ENCODE measurements around the gene RPL35A.
"Not testable (repeated sequence)": the region's sequence is repeated elsewhere in the genome, so short reads cannot be mapped to it uniquely, and the experiment has no call there.

RPL35A gene

GRCh38 chr3:197921429-197922275 is 28.3 kb upstream of the RPL35A start:
- H3K4me3 ChIP-seq (ENCODE audit: low read length in 2 of 2); H3K36me3 ChIP-seq (ENCODE audit: control insufficient read depth in 2 of 2, insufficient read depth in 2 of 2, low read length in 2 of 2); H3K4me1 ChIP-seq (ENCODE audit: control insufficient read depth, insufficient read depth, low read length); H3K27me3 ChIP-seq (ENCODE audit: control insufficient read depth in 1 of 2, insufficient read depth in 2 of 2, low read length in 2 of 2); H3K9ac ChIP-seq (ENCODE audit: low read length in 2 of 2); H3K27ac ChIP-seq (ENCODE audit: low read length); H3K9me3 ChIP-seq (ENCODE audit: control insufficient read depth in 2 of 2, low read length in 2 of 2): not testable (repeated sequence)

GRCh38 chr3:197926418-197926817 is 23.6 kb upstream of the RPL35A start:
- Histone ChIP-seq H3K4me1 (ENCODE audit: control insufficient read depth, insufficient read depth, low read length) (no peaks in the 10 kb centered on the region), H3K36me3 (ENCODE audit: control insufficient read depth in 2 of 2, insufficient read depth in 2 of 2, low read length in 2 of 2) (peaks cover 0 to 4% of the 10 kb centered on the region in 2 donors), H3K27ac (ENCODE audit: low read length) (no peak overlapping the region), H3K9me3 (ENCODE audit: control insufficient read depth in 2 of 2, low read length in 2 of 2) (no peaks in the 10 kb centered on the region), H3K9ac (ENCODE audit: low read length in 2 of 2) (no peak overlapping the region), H3K27me3 (ENCODE audit: control insufficient read depth in 1 of 2, insufficient read depth in 2 of 2, low read length in 2 of 2) (no peaks in the 10 kb centered on the region), H3K4me3 (ENCODE audit: low read length in 2 of 2) (no peak overlapping the region)

DNA sequence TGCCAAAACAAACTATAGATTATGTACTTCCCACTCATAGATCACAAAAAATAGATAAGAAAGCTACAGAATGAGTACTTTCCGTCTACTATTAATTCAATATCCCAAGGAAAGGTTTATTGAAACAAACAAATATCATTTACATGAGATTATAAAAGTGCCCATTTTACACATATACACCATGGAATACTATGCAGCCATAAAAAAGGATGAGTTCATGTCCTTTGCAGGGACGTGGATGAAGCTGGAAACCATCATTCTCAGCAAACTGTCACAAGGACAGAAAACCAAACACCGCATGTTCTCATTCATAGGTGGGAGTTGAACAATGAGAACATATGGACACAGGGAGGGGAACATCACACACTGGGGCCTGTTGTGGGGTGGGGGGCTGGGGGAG is 22.4 kb upstream of the RPL35A start:
- not testable (repeated sequence) for H3K4me3 ChIP-seq (ENCODE audit: low read length in 2 of 2); H3K4me1 ChIP-seq (ENCODE audit: control insufficient read depth, insufficient read depth, low read length); H3K36me3 ChIP-seq (ENCODE audit: control insufficient read depth in 2 of 2, insufficient read depth in 2 of 2, low read length in 2 of 2); H3K9me3 ChIP-seq (ENCODE audit: control insufficient read depth in 2 of 2, low read length in 2 of 2); H3K9ac ChIP-seq (ENCODE audit: low read length in 2 of 2); H3K27me3 ChIP-seq (ENCODE audit: control insufficient read depth in 1 of 2, insufficient read depth in 2 of 2, low read length in 2 of 2); H3K27ac ChIP-seq (ENCODE audit: low read length)

GRCh38 chr3:197936819-197937384 is 13.1 kb upstream of the RPL35A start:
- Histone ChIP-seq H3K9ac (ENCODE audit: low read length in 2 of 2) (peak overlapping the region in 1 of 2 donors; percentile 42), H3K4me1 (ENCODE audit: control insufficient read depth, insufficient read depth, low read length) (peaks cover 4% of the 10 kb centered on the region), H3K36me3 (ENCODE audit: control insufficient read depth in 2 of 2, insufficient read depth in 2 of 2, low read length in 2 of 2) (no peaks in the 10 kb centered on the region), H3K27me3 (ENCODE audit: control insufficient read depth in 1 of 2, insufficient read depth in 2 of 2, low read length in 2 of 2) (no peaks in the 10 kb centered on the region), H3K9me3 (ENCODE audit: control insufficient read depth in 2 of 2, low read length in 2 of 2) (no peaks in the 10 kb centered on the region), H3K4me3 (ENCODE audit: low read length in 2 of 2) (peak overlapping the region in 1 of 2 donors; percentile 44), H3K27ac (ENCODE audit: low read length) (no peak overlapping the region)

- H3K9me3 ChIP-seq (ENCODE audit: control insufficient read depth in 2 of 2, low read length in 2 of 2) = no peaks in the 10 kb centered on the region
- no peak overlapping the region for H3K9ac ChIP-seq (ENCODE audit: low read length in 2 of 2)
- H3K27ac ChIP-seq (ENCODE audit: low read length) = no peak overlapping the region
- H3K4me3 ChIP-seq (ENCODE audit: low read length in 2 of 2) = no peak overlapping the region
- H3K27me3 ChIP-seq (ENCODE audit: control insufficient read depth in 1 of 2, insufficient read depth in 2 of 2, low read length in 2 of 2) = no peaks in the 10 kb centered on the region
- H3K36me3 ChIP-seq (ENCODE audit: control insufficient read depth in 2 of 2, insufficient read depth in 2 of 2, low read length in 2 of 2) = peaks cover 0 to 4% of the 10 kb centered on the region in 2 donors
- H3K4me1 ChIP-seq (ENCODE audit: control insufficient read depth, insufficient read depth, low read length) = peaks cover 4% of the 10 kb centered on the region
Observed at GRCh38 chr3:197940745-197941384, 9.1 kb upstream of the RPL35A start.

GRCh38 chr3:197942956-197943556 is 6.9 kb upstream of the RPL35A start:
- Histone ChIP-seq H3K4me3 (ENCODE audit: low read length in 2 of 2) (no peak overlapping the region), H3K9ac (ENCODE audit: low read length in 2 of 2) (no peak overlapping the region), H3K27me3 (ENCODE audit: control insufficient read depth in 1 of 2, insufficient read depth in 2 of 2, low read length in 2 of 2) (no peaks in the 10 kb centered on the region), H3K9me3 (ENCODE audit: control insufficient read depth in 2 of 2, low read length in 2 of 2) (no peaks in the 10 kb centered on the region), H3K4me1 (ENCODE audit: control insufficient read depth, insufficient read depth, low read length) (no peaks in the 10 kb centered on the region), H3K36me3 (ENCODE audit: control insufficient read depth in 2 of 2, insufficient read depth in 2 of 2, low read length in 2 of 2) (peaks cover 0 to 4% of the 10 kb centered on the region in 2 donors), H3K27ac (ENCODE audit: low read length) (no peak overlapping the region)

- H3K27me3 ChIP-seq (ENCODE audit: control insufficient read depth in 1 of 2, insufficient read depth in 2 of 2, low read length in 2 of 2) = no peaks in the 10 kb centered on the region
- peak overlapping the region; percentile 89 to 97 for H3K4me3 ChIP-seq (ENCODE audit: low read length in 2 of 2)
- H3K9ac ChIP-seq (ENCODE audit: low read length in 2 of 2) = peak overlapping the region; percentile 92 to 100
- H3K27ac ChIP-seq (ENCODE audit: low read length) = peak overlapping the region; percentile 96
- H3K9me3 ChIP-seq (ENCODE audit: control insufficient read depth in 2 of 2, low read length in 2 of 2) = no peaks in the 10 kb centered on the region
- H3K4me1 ChIP-seq (ENCODE audit: control insufficient read depth, insufficient read depth, low read length) = peaks cover 32% of the 10 kb centered on the region
- peaks cover 15 to 22% of the 10 kb centered on the region in 2 donors for H3K36me3 ChIP-seq (ENCODE audit: control insufficient read depth in 2 of 2, insufficient read depth in 2 of 2, low read length in 2 of 2)
Observed at GRCh38 chr3:197949191-197949777, 706 bp upstream of the RPL35A start.

- no peaks in the 10 kb centered on the region for H3K9me3 ChIP-seq (ENCODE audit: control insufficient read depth in 2 of 2, low read length in 2 of 2)
- peak overlapping the region; percentile 96 for H3K27ac ChIP-seq (ENCODE audit: low read length)
- peak overlapping the region; percentile 92 to 100 for H3K9ac ChIP-seq (ENCODE audit: low read length in 2 of 2)
- H3K4me1 ChIP-seq (ENCODE audit: control insufficient read depth, insufficient read depth, low read length) = peaks cover 32% of the 10 kb centered on the region
- peaks cover 27 to 35% of the 10 kb centered on the region in 2 donors for H3K36me3 ChIP-seq (ENCODE audit: control insufficient read depth in 2 of 2, insufficient read depth in 2 of 2, low read length in 2 of 2)
- no peaks in the 10 kb centered on the region for H3K27me3 ChIP-seq (ENCODE audit: control insufficient read depth in 1 of 2, insufficient read depth in 2 of 2, low read length in 2 of 2)
- peak overlapping the region; percentile 89 to 97 for H3K4me3 ChIP-seq (ENCODE audit: low read length in 2 of 2)
Observed at GRCh38 chr3:197950677-197951061, 679 bp downstream of the RPL35A start.

GRCh38 chr3:197951392-197951990 is 1.5 kb downstream of the RPL35A start:
- no peaks in the 10 kb centered on the region for H3K27me3 ChIP-seq (ENCODE audit: control insufficient read depth in 1 of 2, insufficient read depth in 2 of 2, low read length in 2 of 2)
- H3K27ac ChIP-seq (ENCODE audit: low read length) = no peak overlapping the region
- peaks cover 32% of the 10 kb centered on the region for H3K4me1 ChIP-seq (ENCODE audit: control insufficient read depth, insufficient read depth, low read length)
- peaks cover 29 to 42% of the 10 kb centered on the region in 2 donors for H3K36me3 ChIP-seq (ENCODE audit: control insufficient read depth in 2 of 2, insufficient read depth in 2 of 2, low read length in 2 of 2)
- H3K4me3 ChIP-seq (ENCODE audit: low read length in 2 of 2) = peak overlapping the region; percentile 29 to 89
- no peaks in the 10 kb centered on the region for H3K9me3 ChIP-seq (ENCODE audit: control insufficient read depth in 2 of 2, low read length in 2 of 2)
- peak overlapping the region in 1 of 2 donors; percentile 92 for H3K9ac ChIP-seq (ENCODE audit: low read length in 2 of 2)

GRCh38 chr3:197952440-197952839 is 2.5 kb downstream of the RPL35A start:
- Histone ChIP-seq H3K27ac (ENCODE audit: low read length) (no peak overlapping the region), H3K4me1 (ENCODE audit: control insufficient read depth, insufficient read depth, low read length) (peaks cover 32% of the 10 kb centered on the region), H3K4me3 (ENCODE audit: low read length in 2 of 2) (no peak overlapping the region), H3K27me3 (ENCODE audit: control insufficient read depth in 1 of 2, insufficient read depth in 2 of 2, low read length in 2 of 2) (no peaks in the 10 kb centered on the region), H3K9me3 (ENCODE audit: control insufficient read depth in 2 of 2, low read length in 2 of 2) (no peaks in the 10 kb centered on the region), H3K36me3 (ENCODE audit: control insufficient read depth in 2 of 2, insufficient read depth in 2 of 2, low read length in 2 of 2) (peaks cover 35 to 42% of the 10 kb centered on the region in 2 donors), H3K9ac (ENCODE audit: low read length in 2 of 2) (no peak overlapping the region)

Measured in stomach smooth muscle (tissue), 2 donors.